ENCODE measurements around the gene HECTD1. TPM values are rescaled to one million over a fixed set of nuclear protein-coding genes. Genes with fewer than 3 reads are reported as not detected.
"Not testable (repeated sequence)": the region's sequence is repeated elsewhere in the genome, so short reads cannot be mapped to it uniquely, and the experiment has no call there.

HECTD1 gene
- total RNA-seq, 4 donors from 2014 or later, result 177 to 224 (median 206) TPM

GRCh38 chr14:31052905-31053586 lies 154.5 kb downstream of the HECTD1 start:
- peak overlapping the region; percentile 33 to 68 (median 48) for H3K27ac ChIP-seq (replicated peaks in 1 of 4)
- H3K36me3 ChIP-seq; H3K9me3 ChIP-seq; H3K4me3 ChIP-seq; intact Hi-C loops (cut with DNase I); H3K27me3 ChIP-seq: not testable (repeated sequence)
- WGBS, result 46% methylated on average over 9 of the region's 9 CpGs
- DNase-seq (ENCODE audit: extremely low spot score), result peak; percentile 95
- peak; percentile 47 to 48 for TF ChIP-seq POLR2AphosphoS5 (IDR thresholded peaks at IDR 0.05)
- peaks cover 7 to 37% (median 27%) of the 10 kb centered on the region in 4 donors for H3K4me1 ChIP-seq

GRCh38 chr14:31051511-31051910 lies 156.1 kb downstream of the HECTD1 start:
- Histone ChIP-seq H3K27ac (replicated peaks in 1 of 4) (no peak overlapping the region), H3K36me3 (no peaks in the 10 kb centered on the region), H3K4me3 (no peak overlapping the region), H3K4me1 (peaks cover 7 to 41% (median 23%) of the 10 kb centered on the region in 4 donors), H3K27me3 (no peaks in the 10 kb centered on the region), H3K9me3 (no peaks in the 10 kb centered on the region)
- 75% methylated on average over 4 of the region's 4 CpGs for WGBS
- intact Hi-C loops (cut with DNase I), result no loop called here
- no peak for DNase-seq (ENCODE audit: extremely low spot score)
- no peak for TF ChIP-seq POLR2AphosphoS5 (IDR thresholded peaks at IDR 0.05)
- TF ChIP-seq EP300 (IDR thresholded peaks at IDR 0.05), result no peak
- no peak for TF ChIP-seq CTCF (IDR thresholded peaks at IDR 0.05)
- TF ChIP-seq POLR2A (IDR thresholded peaks at IDR 0.05; ENCODE audit: low read depth), result no peak

GRCh38 chr14:31051023-31051422 lies 156.6 kb downstream of the HECTD1 start:
- no peak overlapping the region for H3K27ac ChIP-seq (replicated peaks in 1 of 4)
- peaks cover 7 to 41% (median 23%) of the 10 kb centered on the region in 4 donors for H3K4me1 ChIP-seq
- intact Hi-C loops (cut with DNase I), result no loop called here
- H3K36me3 ChIP-seq, result no peaks in the 10 kb centered on the region
- no peak overlapping the region for H3K4me3 ChIP-seq
- 94% methylated on average over 7 of the region's 7 CpGs for WGBS
- TF ChIP-seq EP300 (IDR thresholded peaks at IDR 0.05), result no peak
- TF ChIP-seq CTCF (IDR thresholded peaks at IDR 0.05), result no peak
- no peak for TF ChIP-seq POLR2A (IDR thresholded peaks at IDR 0.05; ENCODE audit: low read depth)
- TF ChIP-seq POLR2AphosphoS5 (IDR thresholded peaks at IDR 0.05), result no peak
- no peaks in the 10 kb centered on the region for H3K27me3 ChIP-seq
- H3K9me3 ChIP-seq, result no peaks in the 10 kb centered on the region
- no peak for DNase-seq (ENCODE audit: extremely low spot score)

Small RNAs within 50 kb of the gene (small RNA-seq; reads per million reads assigned to genes)
- gene RF00019 (0 reads per million in 3 donors), gene RNU6-541P (0 reads per million in 3 donors)

Other genes with a start within 250 kb of the HECTD1 start
- 10 to 100 TPM in 2 of 4 donors, 1 to 10 TPM in 2; 5.0 to 12.3 (median 9.3) TPM for gene AP4S1, start 182.1 kb downstream of the HECTD1 start, total RNA-seq
- 10 to 100 TPM; 54.5 to 90.1 (median 68.9) TPM for gene STRN3, start 181.4 kb downstream of the HECTD1 start, total RNA-seq
- gene HEATR5A, start 212.8 kb upstream of the HECTD1 start, total RNA-seq, result 10 to 100 TPM; 24.1 to 38.2 (median 28.2) TPM
- gene DTD2, start 249.7 kb upstream of the HECTD1 start, total RNA-seq, result 10 to 100 TPM; 27.8 to 41.1 (median 32.2) TPM